ENCODE measurements around the gene RNF111.
"Not testable (repeated sequence)": the region's sequence is repeated elsewhere in the genome, so short reads cannot be mapped to it uniquely, and the experiment has no call there.

Gene RNF111

GRCh38 chr15:59140422-59141226 lies 153.2 kb downstream of the RNF111 start:
- FAIRE-seq: no peak

GRCh38 chr15:59143281-59143680 lies 155.8 kb downstream of the RNF111 start:
- FAIRE-seq: no peak

GRCh38 chr15:59144594-59144993 lies 157.1 kb downstream of the RNF111 start:
- FAIRE-seq: not testable (repeated sequence)

Measured in TTC549 (cell line).